Panc1 (cell line): ENCODE data around the gene PRAMEF5.
"Not testable (repeated sequence)": the region's sequence is repeated elsewhere in the genome, so short reads cannot be mapped to it uniquely, and the experiment has no call there.

Experiments used
- CTCF ChIP-seq: fragments of 450-650 bp; IDR thresholded peaks from 2 replicates; pipeline ENCODE4 v1.5.1; 2017; ENCODE audit warnings: mild to moderate bottlenecking
- POLR2AphosphoS5 ChIP-seq: IDR thresholded peaks from 2 replicates; pipeline ENCODE4 v1.6.1; 2012; ENCODE audit warnings: mild to moderate bottlenecking, low read depth, low read length, moderate library complexity
- TF ChIP-seq, protein P1 (sequence below), 2 experiments: IDR thresholded peaks; 2 replicates each; pipeline ENCODE4 v1.6.1; 2011 to 2012; ENCODE audit warnings: low read depth in 2 of 2, control low read depth in 1 of 2, low read length in 1 of 2, mild to moderate bottlenecking in 1 of 2, moderate library complexity in 1 of 2; ENCODE audit not compliant: insufficient read depth in 1 of 2

DNA sequence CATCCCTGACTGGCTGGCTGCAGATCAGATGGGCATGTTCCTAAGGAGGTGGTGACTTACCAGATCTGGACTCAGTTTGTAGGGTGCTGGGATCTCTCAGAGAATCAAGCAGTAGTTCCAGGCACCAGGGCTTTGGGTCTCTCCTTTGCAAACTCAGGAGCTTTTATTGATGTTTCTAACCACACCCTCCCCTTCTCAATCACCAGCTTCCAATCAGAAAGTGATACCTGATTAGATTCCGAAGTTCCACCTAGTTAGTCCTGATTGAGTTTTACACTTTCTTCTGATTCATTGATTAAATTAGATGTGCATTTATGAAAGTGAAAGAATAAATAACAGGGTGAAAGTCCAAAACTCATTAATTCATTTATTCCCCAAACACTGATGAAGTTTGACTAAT is 31.0 kb downstream of the PRAMEF5 start, which contains the start of gene PRAMEF8:
- TF ChIP-seq POLR2AphosphoS5, CTCF: not testable (repeated sequence)
- TF ChIP-seq, protein P1, sequence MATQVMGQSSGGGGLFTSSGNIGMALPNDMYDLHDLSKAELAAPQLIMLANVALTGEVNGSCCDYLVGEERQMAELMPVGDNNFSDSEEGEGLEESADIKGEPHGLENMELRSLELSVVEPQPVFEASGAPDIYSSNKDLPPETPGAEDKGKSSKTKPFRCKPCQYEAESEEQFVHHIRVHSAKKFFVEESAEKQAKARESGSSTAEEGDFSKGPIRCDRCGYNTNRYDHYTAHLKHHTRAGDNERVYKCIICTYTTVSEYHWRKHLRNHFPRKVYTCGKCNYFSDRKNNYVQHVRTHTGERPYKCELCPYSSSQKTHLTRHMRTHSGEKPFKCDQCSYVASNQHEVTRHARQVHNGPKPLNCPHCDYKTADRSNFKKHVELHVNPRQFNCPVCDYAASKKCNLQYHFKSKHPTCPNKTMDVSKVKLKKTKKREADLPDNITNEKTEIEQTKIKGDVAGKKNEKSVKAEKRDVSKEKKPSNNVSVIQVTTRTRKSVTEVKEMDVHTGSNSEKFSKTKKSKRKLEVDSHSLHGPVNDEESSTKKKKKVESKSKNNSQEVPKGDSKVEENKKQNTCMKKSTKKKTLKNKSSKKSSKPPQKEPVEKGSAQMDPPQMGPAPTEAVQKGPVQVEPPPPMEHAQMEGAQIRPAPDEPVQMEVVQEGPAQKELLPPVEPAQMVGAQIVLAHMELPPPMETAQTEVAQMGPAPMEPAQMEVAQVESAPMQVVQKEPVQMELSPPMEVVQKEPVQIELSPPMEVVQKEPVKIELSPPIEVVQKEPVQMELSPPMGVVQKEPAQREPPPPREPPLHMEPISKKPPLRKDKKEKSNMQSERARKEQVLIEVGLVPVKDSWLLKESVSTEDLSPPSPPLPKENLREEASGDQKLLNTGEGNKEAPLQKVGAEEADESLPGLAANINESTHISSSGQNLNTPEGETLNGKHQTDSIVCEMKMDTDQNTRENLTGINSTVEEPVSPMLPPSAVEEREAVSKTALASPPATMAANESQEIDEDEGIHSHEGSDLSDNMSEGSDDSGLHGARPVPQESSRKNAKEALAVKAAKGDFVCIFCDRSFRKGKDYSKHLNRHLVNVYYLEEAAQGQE (IDR thresholded peaks at IDR 0.05; ENCODE audit: insufficient read depth in 1 of 2, low read depth in 2 of 2, low read length in 1 of 2) = not testable (repeated sequence)
